ENCODE results near the gene MYLK4.

Gene MYLK4

DNA sequence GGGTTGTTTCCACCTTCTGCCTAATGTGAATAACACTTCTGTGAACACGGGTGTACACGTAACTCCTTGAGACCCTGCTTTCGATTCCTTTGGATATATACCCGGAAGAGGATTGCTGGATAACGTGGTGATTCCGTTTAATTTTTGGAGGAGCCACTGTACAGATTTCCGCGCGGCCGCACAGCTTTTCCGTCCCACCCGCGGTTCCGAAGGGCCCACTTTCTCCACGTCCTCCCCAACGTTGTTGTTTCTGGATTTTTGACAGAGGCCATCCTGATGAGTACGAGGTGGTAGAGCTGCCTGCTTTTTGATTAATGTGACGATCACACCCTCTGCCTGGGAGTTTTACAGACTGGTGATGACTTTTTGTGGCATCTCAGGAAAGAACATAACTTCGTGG is 114.0 kb downstream of the MYLK4 start:
- Mint-ChIP-seq H3K4me1 (peaks cover 26% of the 10 kb centered on the region), H3K4me3 (no peak overlapping the region), H3K9me3 (peaks cover 4% of the 10 kb centered on the region), H3K36me3 (ENCODE audit: low read depth) (no peaks in the 10 kb centered on the region), H3K27me3 (ENCODE audit: low read depth) (peaks cover 36% of the 10 kb centered on the region), H3K27ac (no peak overlapping the region)
- TF ChIP-seq, protein P1, sequence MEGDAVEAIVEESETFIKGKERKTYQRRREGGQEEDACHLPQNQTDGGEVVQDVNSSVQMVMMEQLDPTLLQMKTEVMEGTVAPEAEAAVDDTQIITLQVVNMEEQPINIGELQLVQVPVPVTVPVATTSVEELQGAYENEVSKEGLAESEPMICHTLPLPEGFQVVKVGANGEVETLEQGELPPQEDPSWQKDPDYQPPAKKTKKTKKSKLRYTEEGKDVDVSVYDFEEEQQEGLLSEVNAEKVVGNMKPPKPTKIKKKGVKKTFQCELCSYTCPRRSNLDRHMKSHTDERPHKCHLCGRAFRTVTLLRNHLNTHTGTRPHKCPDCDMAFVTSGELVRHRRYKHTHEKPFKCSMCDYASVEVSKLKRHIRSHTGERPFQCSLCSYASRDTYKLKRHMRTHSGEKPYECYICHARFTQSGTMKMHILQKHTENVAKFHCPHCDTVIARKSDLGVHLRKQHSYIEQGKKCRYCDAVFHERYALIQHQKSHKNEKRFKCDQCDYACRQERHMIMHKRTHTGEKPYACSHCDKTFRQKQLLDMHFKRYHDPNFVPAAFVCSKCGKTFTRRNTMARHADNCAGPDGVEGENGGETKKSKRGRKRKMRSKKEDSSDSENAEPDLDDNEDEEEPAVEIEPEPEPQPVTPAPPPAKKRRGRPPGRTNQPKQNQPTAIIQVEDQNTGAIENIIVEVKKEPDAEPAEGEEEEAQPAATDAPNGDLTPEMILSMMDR (IDR thresholded peaks at IDR 0.05; ENCODE audit: unreplicated experiment in 3 of 3) = no peak

DNA sequence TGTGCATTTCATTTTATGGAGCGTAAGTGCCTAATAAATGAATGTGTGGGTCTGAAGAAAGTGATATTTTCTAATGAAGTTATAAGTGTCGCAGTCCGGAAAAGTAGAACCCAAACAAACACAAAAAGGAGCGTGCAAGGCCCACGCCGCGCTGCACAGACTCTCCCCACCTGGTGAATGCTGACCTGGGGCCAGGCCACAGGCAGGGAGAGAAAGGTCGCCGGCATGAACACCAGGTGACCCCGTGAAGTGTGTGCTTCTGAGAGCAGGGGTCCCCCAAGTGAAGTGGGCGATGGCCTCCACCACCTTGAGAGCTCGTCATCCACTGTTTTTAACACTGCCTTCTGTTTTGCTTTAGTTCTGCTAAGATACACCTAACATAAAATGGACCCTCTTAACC is 114.8 kb downstream of the MYLK4 start:
- H3K27me3 Mint-ChIP-seq (ENCODE audit: low read depth) = peaks cover 30% of the 10 kb centered on the region
- H3K9me3 Mint-ChIP-seq = peaks cover 4% of the 10 kb centered on the region
- TF ChIP-seq, protein P1 (IDR thresholded peaks at IDR 0.05; ENCODE audit: unreplicated experiment in 3 of 3) = no peak
- H3K36me3 Mint-ChIP-seq (ENCODE audit: low read depth) = no peaks in the 10 kb centered on the region
- no peak overlapping the region for H3K27ac Mint-ChIP-seq
- peaks cover 33% of the 10 kb centered on the region for H3K4me1 Mint-ChIP-seq
- no peak overlapping the region for H3K4me3 Mint-ChIP-seq

DNA sequence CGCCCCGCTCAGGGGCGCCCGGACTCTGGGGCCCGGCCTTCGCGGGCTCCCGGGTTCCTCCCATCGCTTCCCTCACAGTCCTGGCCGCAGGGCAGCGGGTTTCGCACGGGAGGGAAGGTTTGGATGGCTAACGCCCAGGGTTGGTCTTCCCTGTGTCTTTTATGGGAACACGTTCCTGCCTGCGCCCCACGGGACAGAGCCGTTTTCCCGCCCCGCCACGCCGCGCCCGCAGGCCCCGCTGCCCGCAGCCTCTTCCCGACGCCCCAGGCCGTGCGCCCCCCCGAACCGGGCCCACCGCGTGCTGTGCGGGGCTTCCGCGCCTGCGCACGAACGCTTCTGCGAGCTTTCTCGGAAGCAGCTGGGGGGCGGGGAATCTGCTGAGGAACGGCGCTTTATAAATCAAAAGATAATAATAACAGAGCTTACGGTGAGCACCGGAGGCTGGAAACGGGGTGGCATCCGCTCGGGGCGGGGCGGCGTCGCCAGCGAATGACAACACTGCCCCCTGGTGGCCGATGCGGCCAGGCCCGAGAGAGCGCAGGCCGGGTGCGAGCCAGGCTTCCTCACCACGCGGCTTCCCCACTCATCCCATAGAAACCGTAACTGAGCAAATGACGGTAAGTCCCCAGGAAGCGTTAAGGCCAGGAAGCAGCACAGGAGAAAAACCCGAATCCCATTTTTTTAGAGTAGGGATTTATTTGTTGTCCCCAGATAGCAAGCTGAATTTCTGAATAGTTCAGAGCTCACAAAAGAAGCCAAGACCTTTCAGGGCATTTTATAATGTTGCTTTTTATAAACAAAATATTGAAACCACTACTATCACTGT is 116.4 kb downstream of the MYLK4 start:
- H3K4me1 Mint-ChIP-seq = peaks cover 41% of the 10 kb centered on the region
- peaks cover 4% of the 10 kb centered on the region for H3K9me3 Mint-ChIP-seq
- H3K27ac Mint-ChIP-seq = peak overlapping the region; percentile 86 to 93 (median 90)
- H3K27me3 Mint-ChIP-seq (ENCODE audit: low read depth) = peaks cover 20% of the 10 kb centered on the region
- no peaks in the 10 kb centered on the region for H3K36me3 Mint-ChIP-seq (ENCODE audit: low read depth)
- TF ChIP-seq, protein P1 (IDR thresholded peaks at IDR 0.05; ENCODE audit: unreplicated experiment in 3 of 3) = peak; percentile 98 to 99 (median 98)
- H3K4me3 Mint-ChIP-seq = peak overlapping the region; percentile 72 to 79 (median 73)

DNA sequence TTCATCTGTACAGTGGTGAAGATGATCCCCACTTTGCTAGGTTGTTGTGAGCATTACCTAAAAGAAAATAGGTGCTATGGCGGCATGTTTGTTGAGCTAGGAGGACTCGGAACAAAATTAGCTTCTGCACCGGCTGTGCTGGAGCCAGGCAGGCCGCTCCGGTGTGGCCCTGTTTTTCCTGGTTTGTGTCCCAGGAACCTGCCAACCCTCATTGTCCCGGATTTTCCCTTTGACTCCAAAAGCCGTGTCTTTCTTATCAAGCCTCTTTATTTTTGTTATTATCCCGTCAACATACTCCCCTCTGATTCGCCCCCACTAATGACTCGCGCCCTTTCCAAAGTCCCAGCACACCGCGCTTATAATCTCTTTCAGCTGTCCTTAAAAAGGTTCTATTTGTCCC is 117.0 kb downstream of the MYLK4 start:
- Mint-ChIP-seq H3K4me3 (peak overlapping the region; percentile 47 to 79 (median 72)), H3K27me3 (ENCODE audit: low read depth) (peaks cover 17% of the 10 kb centered on the region), H3K36me3 (ENCODE audit: low read depth) (no peaks in the 10 kb centered on the region), H3K27ac (peak overlapping the region; percentile 86 to 93 (median 90)), H3K4me1 (peaks cover 41% of the 10 kb centered on the region), H3K9me3 (peaks cover 4% of the 10 kb centered on the region)
- TF ChIP-seq, protein P1 (IDR thresholded peaks at IDR 0.05; ENCODE audit: unreplicated experiment in 3 of 3) = no peak

DNA sequence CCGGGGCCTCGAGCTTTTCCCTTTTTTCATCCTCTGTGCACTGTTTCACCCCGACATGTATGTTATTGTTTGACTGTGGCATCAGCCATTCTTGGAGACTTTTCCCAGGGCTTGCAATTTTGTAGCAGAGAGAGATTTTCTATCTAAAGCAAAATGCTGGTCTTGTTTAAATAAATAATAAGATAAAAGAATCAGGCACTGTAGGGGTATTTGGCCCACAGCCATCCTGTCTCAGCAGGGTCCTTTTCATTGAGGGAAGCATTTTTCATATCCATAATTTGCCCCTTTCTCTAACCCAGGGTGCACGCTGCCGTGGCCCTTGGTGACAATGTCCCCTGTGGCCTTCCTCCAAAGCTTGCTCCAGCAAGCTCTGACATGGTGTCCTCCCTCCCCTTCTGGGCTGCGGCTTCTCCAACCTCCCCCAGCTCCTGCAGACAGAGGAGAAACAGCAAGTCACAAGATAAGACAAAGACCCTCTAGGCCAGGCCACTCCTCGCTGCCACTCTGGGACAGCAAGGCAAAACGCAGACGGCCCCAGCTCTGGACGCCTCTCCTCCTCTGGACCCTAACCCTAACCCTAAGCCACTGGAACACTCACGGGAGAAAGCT is 117.6 kb downstream of the MYLK4 start:
- H3K36me3 Mint-ChIP-seq (ENCODE audit: low read depth) = no peaks in the 10 kb centered on the region
- peaks cover 13% of the 10 kb centered on the region for H3K27me3 Mint-ChIP-seq (ENCODE audit: low read depth)
- peak overlapping the region; percentile 17 to 72 (median 25) for H3K4me3 Mint-ChIP-seq
- peak overlapping the region; percentile 86 to 93 (median 90) for H3K27ac Mint-ChIP-seq
- TF ChIP-seq, protein P1 (IDR thresholded peaks at IDR 0.05; ENCODE audit: unreplicated experiment in 3 of 3) = no peak
- peaks cover 4% of the 10 kb centered on the region for H3K9me3 Mint-ChIP-seq
- peaks cover 41% of the 10 kb centered on the region for H3K4me1 Mint-ChIP-seq
